H7 (cell line): ENCODE results near the gene ATP5F1E. TPM values are rescaled to one million over a fixed set of nuclear protein-coding genes. Genes with fewer than 3 reads are reported as not detected.
A peak's percentile ranks its signal among the peaks of the same experiment; 100 is the strongest.

Experiments
- DNase-seq: peaks from one replicate; pipeline ENCODE4 v3.0.0; 2012
- H3K27me3 ChIP-seq: 2 replicates; pipeline ENCODE4 v1.6.0; 2011; ENCODE audit warnings: mild to moderate bottlenecking, low read length; ENCODE audit not compliant: control insufficient read depth, insufficient read depth
- H3K36me3 ChIP-seq: replicated peaks from 2 replicates; pipeline ENCODE4 v1.5.1; 2011; ENCODE audit warnings: low read length; ENCODE audit not compliant: control insufficient read depth, insufficient read depth
- H3K4me3 ChIP-seq: 2 replicates; pipeline ENCODE4 v1.5.1; 2011; ENCODE audit warnings: low read depth, mild to moderate bottlenecking, control low read depth, low read length, moderate library complexity; ENCODE audit not compliant: insufficient read depth
- total RNA-seq: library from RNA; depleted of rRNA; stranded (reverse); fragments of >200 nt; shearing (Covaris generic); gene quantifications from 2 replicates; pipeline ENCODE4 v1.2.3, GENCODE V29; 2014

The ATP5F1E gene
- total RNA-seq, 1 experiment from 2014 or later, result 16.4 TPM

DNA sequence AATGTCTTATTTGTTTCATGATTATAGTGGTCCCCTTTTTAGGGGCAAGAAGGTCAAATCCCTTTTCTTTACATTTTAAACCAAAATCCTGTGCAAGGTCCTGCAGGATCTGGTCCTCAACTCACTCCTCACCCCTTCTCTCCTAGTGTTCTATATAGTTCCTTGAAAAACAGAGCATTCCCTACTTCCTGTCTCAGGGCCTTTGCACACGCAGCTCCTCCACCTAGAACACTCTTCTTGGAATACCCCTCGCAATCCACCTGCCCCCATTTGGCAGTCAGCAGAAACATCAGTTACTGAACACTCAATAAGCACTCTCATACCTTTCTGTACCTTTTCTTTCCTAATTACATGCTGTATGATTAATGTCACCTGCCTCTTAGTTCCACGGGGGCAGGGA is 3.2 kb upstream of the ATP5F1E start:
- peaks cover 13% of the 10 kb centered on the region for H3K27me3 ChIP-seq
- no peak overlapping the region for H3K4me3 ChIP-seq
- peaks cover 5% of the 10 kb centered on the region for H3K36me3 ChIP-seq
- no peak for DNase-seq

DNA sequence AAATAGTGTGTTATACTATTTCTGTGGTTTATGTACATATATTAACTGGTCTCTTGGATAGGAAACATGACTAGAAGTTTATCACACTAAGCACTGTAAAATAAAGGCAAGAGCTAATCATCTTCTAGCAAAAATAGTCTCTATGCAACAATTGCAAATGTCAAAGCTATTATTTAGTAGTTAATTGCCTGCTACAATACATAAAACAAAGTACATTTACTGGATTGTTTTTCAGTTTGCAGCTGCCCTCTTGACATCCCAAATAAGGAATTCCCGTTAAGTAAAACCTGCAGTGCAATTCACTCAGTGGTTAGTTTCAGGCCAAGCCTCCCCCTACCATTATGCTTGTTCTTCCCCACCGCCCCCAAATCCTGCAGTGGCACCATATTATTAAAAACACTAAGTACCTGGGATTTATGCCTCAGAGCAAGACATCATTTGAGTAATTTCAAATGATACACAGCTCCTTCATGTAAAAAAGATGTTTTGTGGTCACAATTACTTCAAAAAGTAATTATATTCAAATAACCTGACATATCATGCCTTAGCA is 1.6 kb upstream of the ATP5F1E start:
- no peak overlapping the region for H3K4me3 ChIP-seq
- H3K27me3 ChIP-seq, result peaks cover 21% of the 10 kb centered on the region
- no peak for DNase-seq
- H3K36me3 ChIP-seq, result peaks cover 10% of the 10 kb centered on the region

DNA sequence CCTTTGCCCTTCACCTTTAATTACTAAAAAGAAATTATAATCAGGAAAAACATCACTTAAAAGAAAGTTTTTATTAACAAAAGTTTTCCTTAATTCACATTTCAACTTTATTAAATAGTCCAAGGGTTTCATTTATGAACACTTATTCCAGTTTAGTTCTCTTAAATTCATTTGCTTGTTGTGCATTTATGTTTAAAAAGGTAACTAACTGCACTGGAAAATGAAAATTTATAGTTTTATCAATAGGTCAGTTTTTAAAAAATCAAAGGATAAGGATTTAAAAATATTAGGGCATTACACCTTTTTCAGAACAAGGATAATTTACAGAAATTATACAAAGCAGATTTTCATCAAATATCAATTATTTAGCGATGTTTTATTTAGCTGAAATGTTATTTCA is 958 bp upstream of the ATP5F1E start:
- Histone ChIP-seq H3K36me3 (peaks cover 10% of the 10 kb centered on the region), H3K27me3 (peaks cover 26% of the 10 kb centered on the region), H3K4me3 (peak overlapping the region; percentile 57; the same call in 1 of the 2 replicates)
- DNase-seq, result no peak

DNA sequence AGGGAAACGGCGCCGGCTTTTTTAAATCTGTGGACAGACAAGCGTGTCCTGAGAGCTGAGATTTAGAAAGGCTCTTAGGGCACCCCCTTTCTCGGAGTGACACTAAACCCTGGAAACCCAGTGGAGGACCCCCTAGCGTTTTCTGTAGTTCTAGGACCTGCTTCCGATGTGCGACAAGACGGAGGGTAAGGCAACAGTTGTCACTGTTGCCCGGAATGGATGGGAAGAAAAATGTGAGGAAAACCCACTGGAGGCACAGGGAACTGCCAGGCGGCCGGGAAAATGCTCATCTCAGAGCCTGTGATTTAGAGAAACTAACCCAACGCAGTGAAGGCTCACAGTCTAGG is 551 bp upstream of the ATP5F1E start:
- no peak for DNase-seq
- peaks cover 10% of the 10 kb centered on the region for H3K36me3 ChIP-seq

DNA sequence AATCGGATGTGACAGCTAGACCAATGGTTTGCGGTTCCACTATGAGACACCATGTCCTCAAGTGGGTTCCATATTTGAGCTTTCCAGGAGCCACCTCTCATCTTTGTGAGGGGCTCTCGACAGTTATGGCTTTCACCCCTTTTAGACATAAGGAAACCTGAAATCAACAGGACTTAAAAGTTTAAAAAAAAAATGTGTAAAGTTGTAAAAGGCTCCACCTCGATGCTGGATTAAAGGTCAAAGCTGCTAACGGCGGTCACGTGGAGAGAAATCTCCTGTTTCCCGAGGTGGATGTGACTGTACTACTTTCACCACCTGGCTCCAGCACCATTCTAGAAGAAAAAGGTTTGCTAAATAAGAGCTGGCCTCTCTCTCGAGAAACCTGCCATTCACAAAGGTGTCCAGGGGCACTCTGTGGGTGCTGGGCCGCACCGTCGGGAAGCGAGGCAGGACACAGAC is 542 bp downstream of the ATP5F1E start:
- DNase-seq, result no peak
- Histone ChIP-seq H3K36me3 (peaks cover 10% of the 10 kb centered on the region), H3K4me3 (peak overlapping the region; percentile 92), H3K27me3 (peaks cover 35% of the 10 kb centered on the region)

More for the DNA sequence above, 551 bp upstream of the ATP5F1E start:
- Histone ChIP-seq H3K4me3 (peak overlapping the region; percentile 57), H3K27me3 (peaks cover 28% of the 10 kb centered on the region)

DNA sequence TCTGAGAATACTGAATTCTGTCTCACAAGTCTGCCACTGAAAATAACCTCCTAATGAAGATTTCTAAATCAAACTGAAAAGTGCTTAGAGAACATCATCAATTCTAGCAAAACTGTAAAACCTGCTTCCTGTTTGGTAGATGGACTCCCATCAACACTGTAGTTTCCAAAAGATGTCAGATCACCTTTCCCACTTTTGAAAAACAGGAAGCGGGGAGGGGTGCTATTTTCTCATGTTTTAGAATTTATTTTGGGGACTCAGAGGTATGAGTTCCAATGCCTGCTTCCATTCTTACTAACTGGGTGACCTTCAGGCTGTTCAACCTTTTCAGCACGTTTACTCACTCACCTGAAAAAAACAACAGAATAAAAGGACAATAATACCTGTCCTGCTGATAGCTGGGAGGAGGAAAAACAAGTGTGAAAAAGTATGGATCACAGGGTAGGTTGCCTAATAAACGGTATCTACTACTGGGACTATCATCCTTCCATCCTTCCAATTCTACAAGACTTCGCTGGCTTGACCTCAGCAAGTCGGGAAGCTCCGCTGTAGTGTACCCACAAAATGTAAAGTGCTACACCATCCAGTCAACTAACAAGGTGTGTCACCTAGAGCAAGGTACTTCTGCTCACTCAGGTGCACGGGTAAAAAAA is 1.1 kb downstream of the ATP5F1E start:
- Histone ChIP-seq H3K27me3 (peaks cover 39% of the 10 kb centered on the region), H3K36me3 (peaks cover 7% of the 10 kb centered on the region), H3K4me3 (no peak overlapping the region)
- no peak for DNase-seq

DNA sequence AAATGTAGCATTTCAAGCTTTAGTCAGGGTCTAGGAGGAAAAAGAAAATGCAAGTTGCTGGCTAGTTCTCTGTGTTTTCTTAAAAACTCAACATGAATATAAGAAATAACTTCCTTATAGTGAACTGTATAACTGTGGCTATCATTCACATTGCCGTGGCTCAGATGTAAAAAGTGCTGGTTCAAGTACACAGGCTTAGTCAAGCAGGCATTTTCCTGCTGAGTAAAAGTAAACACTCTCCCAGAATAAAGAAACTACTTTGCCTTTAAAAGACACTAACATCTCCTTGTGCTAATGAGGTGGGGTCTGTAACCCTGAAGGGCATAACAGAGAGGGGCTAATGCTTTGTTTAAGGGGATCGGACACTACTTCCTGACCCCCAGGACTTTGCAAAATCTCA is 3.3 kb downstream of the ATP5F1E start:
- H3K36me3 ChIP-seq, result peaks cover 8% of the 10 kb centered on the region
- no peak for DNase-seq
- no peak overlapping the region for H3K4me3 ChIP-seq
- H3K27me3 ChIP-seq, result peaks cover 42% of the 10 kb centered on the region

DNA sequence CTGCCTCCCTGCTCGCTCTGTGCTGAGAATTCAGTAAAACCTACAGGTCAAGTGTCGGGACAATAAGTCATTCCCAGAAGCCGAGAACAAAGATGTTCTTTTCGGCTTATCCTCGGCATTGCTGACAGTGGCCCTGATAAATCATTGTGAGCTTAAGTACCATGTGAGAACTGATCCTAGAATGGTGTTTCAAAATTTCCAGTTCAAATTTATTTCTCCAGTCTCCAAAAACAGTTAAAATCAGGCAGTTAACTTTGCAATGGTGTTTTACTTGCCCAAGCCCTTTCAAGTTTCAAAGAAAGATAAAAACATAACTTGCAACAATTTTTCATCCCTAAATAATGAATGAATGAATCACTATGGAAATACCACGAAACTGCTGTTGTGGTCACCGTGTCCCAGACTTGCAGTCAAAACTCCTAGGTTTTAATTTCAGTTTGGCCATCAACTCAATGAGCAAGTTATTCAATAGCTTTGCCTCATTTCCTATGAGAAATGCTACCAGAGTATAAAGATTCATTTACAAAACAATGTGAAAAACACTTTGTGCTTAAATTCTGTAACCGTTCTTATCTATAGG is 4.3 kb downstream of the ATP5F1E start:
- no peak for DNase-seq
- Histone ChIP-seq H3K4me3 (no peak overlapping the region), H3K27me3 (peaks cover 45% of the 10 kb centered on the region), H3K36me3 (peaks cover 8% of the 10 kb centered on the region)

DNA sequence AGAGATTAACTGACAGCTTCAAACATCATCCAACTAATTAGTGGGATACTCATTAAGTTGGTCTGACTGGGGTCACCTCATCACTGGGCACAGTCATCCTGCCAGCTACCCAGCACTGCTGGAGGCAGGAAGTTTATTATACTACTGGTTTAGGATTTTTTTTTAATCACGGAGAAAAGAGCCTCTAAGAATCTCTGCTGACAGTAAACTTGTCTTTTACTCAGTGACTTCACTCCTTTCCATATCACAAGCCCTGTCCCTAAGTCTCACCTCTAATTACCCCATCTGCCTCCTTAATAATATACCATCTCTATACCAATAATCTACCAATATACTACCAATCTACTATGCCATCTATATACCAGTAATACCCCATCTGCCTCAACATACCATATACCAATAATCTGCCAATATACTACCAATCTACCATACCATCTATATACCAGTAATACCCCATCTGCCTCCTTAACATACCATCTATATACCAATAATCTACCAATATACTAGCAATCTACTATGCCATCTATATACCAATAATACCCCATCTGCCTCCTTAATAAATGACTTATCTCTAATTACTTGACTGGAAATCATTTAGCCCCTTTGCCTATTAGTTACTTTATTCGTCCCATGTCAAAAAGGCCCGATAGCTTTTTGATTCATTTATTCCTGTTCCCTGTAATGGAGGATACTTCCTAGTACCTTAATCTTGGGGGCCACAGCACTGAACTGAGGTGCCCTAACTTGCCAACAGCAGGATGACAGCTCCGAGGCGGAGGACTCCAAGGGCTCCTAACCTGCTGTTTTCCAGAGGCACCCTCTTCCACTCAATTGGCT is 5.0 kb downstream of the ATP5F1E start:
- Histone ChIP-seq H3K4me3 (no peak overlapping the region), H3K36me3 (peaks cover 8% of the 10 kb centered on the region), H3K27me3 (peaks cover 45% of the 10 kb centered on the region)
- no peak for DNase-seq

DNA sequence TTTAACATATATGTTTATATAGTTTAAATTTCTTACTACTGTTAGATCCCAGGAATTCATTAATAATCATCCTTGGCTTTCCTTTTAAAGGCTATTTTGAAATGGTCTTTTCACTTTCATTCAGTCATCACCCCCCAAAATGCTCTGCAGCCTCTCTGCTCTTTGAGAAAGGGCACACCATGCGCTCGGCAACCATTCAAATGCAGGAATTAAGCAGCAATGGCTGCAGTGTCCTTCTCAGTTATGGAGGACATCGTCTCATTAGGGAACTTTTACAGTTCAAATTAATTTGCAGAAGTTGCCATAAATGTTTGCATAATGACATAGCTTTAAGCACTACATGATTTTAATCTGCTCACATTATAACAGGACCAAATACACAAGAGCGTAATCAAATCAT is 6.6 kb downstream of the ATP5F1E start:
- Histone ChIP-seq H3K4me3 (no peak overlapping the region), H3K36me3 (peaks cover 8% of the 10 kb centered on the region), H3K27me3 (peaks cover 33% of the 10 kb centered on the region)
- peak; percentile 30 for DNase-seq

DNA sequence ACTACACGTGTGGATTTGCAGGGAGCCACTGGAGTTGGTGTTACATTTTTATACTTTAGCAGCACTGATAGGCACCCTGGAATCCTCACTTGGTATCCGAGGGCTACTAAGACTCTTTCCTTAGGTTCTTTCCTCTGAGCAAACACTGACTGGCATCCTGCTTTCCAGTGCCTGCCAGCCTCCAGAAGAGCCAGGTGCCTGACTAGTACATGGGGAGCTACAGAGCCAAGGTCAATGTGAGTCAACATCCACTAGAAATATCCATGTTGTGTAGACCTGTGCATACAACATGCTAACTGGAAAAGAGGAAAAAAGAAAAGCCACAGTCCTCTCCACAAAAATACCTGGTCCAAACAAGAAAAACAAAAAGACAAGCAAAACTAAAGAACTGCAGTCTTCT is 7.0 kb downstream of the ATP5F1E start:
- DNase-seq, result no peak
- H3K4me3 ChIP-seq, result no peak overlapping the region
- peaks cover 7% of the 10 kb centered on the region for H3K36me3 ChIP-seq
- H3K27me3 ChIP-seq, result peaks cover 29% of the 10 kb centered on the region

DNA sequence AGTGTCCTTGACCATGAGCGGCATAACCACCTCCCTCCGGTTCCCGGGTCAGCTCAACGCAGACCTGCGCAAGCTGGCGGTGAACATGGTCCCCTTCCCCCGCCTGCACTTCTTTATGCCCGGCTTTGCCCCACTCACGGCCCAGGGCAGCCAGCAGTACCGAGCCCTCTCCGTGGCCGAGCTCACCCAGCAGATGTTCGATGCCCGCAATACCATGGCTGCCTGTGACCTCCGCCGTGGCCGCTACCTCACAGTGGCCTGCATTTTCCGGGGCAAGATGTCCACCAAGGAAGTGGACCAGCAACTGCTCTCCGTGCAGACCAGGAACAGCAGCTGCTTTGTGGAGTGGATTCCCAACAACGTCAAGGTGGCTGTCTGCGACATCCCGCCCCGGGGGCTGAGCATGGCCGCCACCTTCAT is 8.0 kb downstream of the ATP5F1E start:
- DNase-seq, result no peak
- Histone ChIP-seq H3K27me3 (peaks cover 24% of the 10 kb centered on the region; the same call in 1 of the 2 replicates), H3K36me3 (peaks cover 3% of the 10 kb centered on the region), H3K4me3 (no peak overlapping the region)

DNA sequence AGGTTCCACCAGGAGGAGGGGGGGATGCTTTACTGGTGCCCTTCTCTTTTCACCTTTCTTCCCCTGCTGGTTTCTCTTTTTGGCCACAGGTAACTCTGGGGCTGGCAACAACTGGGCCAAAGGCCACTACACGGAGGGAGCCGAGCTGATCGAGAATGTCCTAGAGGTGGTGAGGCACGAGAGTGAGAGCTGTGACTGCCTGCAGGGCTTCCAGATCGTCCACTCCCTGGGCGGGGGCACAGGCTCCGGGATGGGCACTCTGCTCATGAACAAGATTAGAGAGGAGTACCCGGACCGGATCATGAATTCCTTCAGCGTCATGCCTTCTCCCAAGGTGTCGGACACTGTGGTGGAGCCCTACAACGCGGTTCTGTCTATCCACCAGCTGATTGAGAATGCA is 8.5 kb downstream of the ATP5F1E start:
- peak; percentile 30 for DNase-seq
- peaks cover 23% of the 10 kb centered on the region; the same call in 1 of the 2 replicates for H3K27me3 ChIP-seq
- no peak overlapping the region for H3K4me3 ChIP-seq
- H3K36me3 ChIP-seq, result peaks cover 3% of the 10 kb centered on the region

DNA sequence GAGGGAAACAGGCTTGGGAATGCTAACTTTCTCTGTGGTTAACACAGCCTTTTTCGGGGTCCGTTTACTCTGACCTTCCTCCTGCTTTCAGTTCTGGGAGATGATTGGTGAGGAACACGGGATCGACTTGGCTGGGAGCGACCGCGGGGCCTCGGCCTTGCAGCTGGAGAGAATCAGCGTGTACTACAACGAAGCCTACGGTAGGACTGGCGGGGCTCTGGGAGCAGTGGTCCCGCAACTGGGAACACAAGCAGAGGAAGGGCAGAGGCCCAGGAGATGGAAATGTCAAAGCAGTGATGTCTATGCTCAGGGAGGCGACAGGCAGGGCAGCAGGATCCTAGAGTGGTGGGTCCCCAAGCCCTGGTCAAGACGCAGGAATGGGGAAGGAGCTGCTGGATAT is 9.4 kb downstream of the ATP5F1E start:
- peak; percentile 28 for DNase-seq
- Histone ChIP-seq H3K36me3 (peaks cover 3% of the 10 kb centered on the region; the same call in 1 of the 2 replicates), H3K4me3 (no peak overlapping the region), H3K27me3 (peaks cover 18% of the 10 kb centered on the region; the same call in 1 of the 2 replicates)
